ENCODE data around the gene BNIP2. TPM values are rescaled to one million over a fixed set of nuclear protein-coding genes. Genes with fewer than 3 reads are reported as not detected.

BNIP2 gene
- total and polyA plus RNA-seq, 2 of the 13 experiments (the other 11 are each of a cell fraction or from before 2014, with no cell fraction given): 17.4 to 57.6 TPM

DNA sequence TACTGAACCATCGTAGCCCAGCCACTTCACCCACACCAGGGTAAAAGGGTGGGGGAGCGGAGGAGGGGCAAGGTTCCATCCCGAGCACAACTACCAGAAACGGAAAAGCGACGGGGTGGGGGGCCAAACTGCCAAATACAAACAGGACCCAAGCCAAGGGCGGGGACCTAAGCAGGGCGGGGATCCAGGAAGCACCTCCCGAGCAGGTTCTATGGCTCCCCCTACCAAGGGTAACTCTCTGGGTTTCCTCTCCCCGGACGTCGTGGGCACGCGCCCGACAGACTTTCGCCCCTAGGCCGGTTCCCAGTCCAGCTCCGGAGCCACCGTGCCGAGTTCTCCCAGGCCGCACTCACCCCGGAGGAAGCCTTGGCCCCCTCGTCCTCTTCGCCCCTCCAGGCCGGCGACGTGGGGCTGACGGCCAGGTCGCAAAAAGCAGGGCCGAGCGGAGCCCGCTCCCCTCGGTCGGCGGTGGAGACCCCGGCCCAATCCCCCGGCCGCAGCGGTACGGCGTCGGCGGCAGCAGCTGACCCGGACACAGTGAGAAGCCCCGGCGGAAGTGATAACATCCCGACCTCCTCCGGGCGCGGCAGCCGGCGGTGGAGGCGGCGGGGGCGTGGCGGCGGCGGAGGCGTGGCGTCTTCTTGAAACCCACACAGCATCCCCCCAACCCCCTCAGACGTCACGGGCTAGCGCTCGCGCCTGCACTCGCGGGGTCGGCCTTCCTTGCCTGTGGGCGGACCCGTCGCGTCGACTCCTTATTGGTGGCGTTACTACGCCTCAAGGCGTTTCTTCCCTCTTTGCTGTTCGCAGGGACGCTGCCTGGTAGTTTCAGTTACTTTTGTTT is at the start of gene BNIP2 (continued):
- TF ChIP-seq ZSCAN22 (CRISPR knock-in tag; IDR thresholded peaks at IDR 0.05) (no peak), ZNF615 (CRISPR knock-in tag; IDR thresholded peaks at IDR 0.05; ENCODE audit: borderline replicate concordance) (no peak), ZNF33A (CRISPR knock-in tag; IDR thresholded peaks at IDR 0.05; ENCODE audit: borderline replicate concordance) (peak; percentile 58; the same call in 1 of the 2 replicates), KDM1A (CRISPR knock-in tag; IDR thresholded peaks at IDR 0.05) (no peak), SMAD9 (CRISPR knock-in tag; IDR thresholded peaks at IDR 0.05) (no peak), MIER3 (CRISPR knock-in tag; IDR thresholded peaks at IDR 0.05; ENCODE audit: borderline replicate concordance) (0 out of 2 replicates have a peak, but pooled peaks have one; percentile 29), KLF9 (CRISPR knock-in tag; IDR thresholded peaks at IDR 0.05; ENCODE audit: low read depth) (0 out of 2 replicates have a peak, but pooled peaks have one; percentile 64), ZNF572 (CRISPR knock-in tag; IDR thresholded peaks at IDR 0.05) (no peak), TCF7 (IDR thresholded peaks at IDR 0.05; ENCODE audit: low read depth) (no peak), ATM (IDR thresholded peaks at IDR 0.05; ENCODE audit: borderline replicate concordance) (no peak), ZMYM3 (CRISPR knock-in tag; IDR thresholded peaks at IDR 0.05) (0 out of 2 replicates have a peak, but pooled peaks have one; percentile 3), DNMT3B (CRISPR knock-in tag; conservative IDR thresholded peaks at IDR 0.05) (no peak), ZNF432 (CRISPR knock-in tag; IDR thresholded peaks at IDR 0.05; ENCODE audit: borderline replicate concordance) (no peak), ZNF296 (CRISPR knock-in tag; conservative IDR thresholded peaks at IDR 0.05) (no peak), ZBTB7B (CRISPR knock-in tag; IDR thresholded peaks at IDR 0.05) (peak; percentile 31; the same call in 1 of the 2 replicates), SNAPC2 (CRISPR knock-in tag; IDR thresholded peaks at IDR 0.05) (no peak; the same call in 1 of the 2 replicates), ZNF746 (CRISPR knock-in tag; IDR thresholded peaks at IDR 0.05) (peak; percentile 60; the same call in 1 of the 2 replicates), MIXL1 (CRISPR knock-in tag; IDR thresholded peaks at IDR 0.05) (0 out of 2 replicates have a peak, but pooled peaks have one; percentile 12), EEA1 (CRISPR knock-in tag; IDR thresholded peaks at IDR 0.05; ENCODE audit: borderline replicate concordance) (peak; percentile 80; the same call in 1 of the 2 replicates), PAWR (CRISPR knock-in tag; IDR thresholded peaks at IDR 0.05; ENCODE audit: borderline replicate concordance) (no peak), REL (CRISPR knock-in tag; conservative IDR thresholded peaks at IDR 0.05) (no peak), ZNF737 (CRISPR knock-in tag; IDR thresholded peaks at IDR 0.05; ENCODE audit: borderline replicate concordance) (no peak), ZNF556 (CRISPR knock-in tag; IDR thresholded peaks at IDR 0.05; ENCODE audit: borderline replicate concordance) (no peak; the same call in 1 of the 2 replicates), ZSCAN9 (CRISPR knock-in tag; IDR thresholded peaks at IDR 0.05; ENCODE audit: borderline replicate concordance) (no peak), ZNF460 (CRISPR knock-in tag; IDR thresholded peaks at IDR 0.05; ENCODE audit: borderline replicate concordance) (no peak; the same call in 1 of the 2 replicates), FOXO1 (CRISPR knock-in tag; IDR thresholded peaks at IDR 0.05) (peak; percentile 43)
- TF ChIP-seq, protein P1, sequence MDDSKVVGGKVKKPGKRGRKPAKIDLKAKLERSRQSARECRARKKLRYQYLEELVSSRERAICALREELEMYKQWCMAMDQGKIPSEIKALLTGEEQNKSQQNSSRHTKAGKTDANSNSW (CRISPR knock-in tag; IDR thresholded peaks at IDR 0.05; ENCODE audit: borderline replicate concordance): peak; percentile 34; the same call in 1 of the 2 replicates
- TF ChIP-seq, protein P2, sequence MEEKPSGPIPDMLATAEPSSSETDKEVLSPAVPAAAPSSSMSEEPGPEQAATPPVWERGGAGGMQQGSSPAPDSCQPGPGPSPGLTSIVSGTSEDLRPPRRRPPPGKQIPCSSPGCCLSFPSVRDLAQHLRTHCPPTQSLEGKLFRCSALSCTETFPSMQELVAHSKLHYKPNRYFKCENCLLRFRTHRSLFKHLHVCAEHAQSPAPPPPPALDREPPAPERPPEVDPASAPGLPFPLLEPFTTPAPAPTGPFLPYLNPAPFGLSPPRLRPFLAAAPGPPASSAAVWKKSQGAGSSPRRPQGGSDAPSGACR (CRISPR knock-in tag; IDR thresholded peaks at IDR 0.05): peak; percentile 87; the same call in 1 of the 2 replicates
- TF ChIP-seq, protein P3, sequence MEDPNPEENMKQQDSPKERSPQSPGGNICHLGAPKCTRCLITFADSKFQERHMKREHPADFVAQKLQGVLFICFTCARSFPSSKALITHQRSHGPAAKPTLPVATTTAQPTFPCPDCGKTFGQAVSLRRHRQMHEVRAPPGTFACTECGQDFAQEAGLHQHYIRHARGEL (CRISPR knock-in tag; IDR thresholded peaks at IDR 0.05): no peak
- TF ChIP-seq, protein P4, sequence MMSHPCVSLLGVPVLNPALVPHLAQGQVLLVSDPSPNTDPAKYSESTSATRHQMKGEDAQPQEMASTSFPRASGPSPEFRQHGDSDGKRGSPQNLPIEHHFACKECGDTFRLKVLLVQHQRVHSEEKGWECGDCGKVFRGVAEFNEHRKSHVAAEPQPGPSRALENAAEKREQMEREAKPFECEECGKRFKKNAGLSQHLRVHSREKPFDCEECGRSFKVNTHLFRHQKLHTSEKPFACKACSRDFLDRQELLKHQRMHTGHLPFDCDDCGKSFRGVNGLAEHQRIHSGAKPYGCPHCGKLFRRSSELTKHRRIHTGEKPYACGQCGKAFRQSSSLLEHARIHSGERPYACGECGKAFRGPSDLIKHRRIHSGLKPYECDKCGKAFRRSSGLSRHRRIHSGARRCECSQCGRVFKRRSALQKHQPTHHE (CRISPR knock-in tag; IDR thresholded peaks at IDR 0.05; ENCODE audit: borderline replicate concordance): no peak; the same call in 1 of the 2 replicates
